ENCODE results near the gene PAPPA2. TPM values are rescaled to one million over a fixed set of nuclear protein-coding genes. Genes with fewer than 3 reads are reported as not detected.

Gene PAPPA2
- total and polyA plus RNA-seq, 12 donors, result 0.03 to 0.87 (median 0.10) TPM; not detected in 1

DNA sequence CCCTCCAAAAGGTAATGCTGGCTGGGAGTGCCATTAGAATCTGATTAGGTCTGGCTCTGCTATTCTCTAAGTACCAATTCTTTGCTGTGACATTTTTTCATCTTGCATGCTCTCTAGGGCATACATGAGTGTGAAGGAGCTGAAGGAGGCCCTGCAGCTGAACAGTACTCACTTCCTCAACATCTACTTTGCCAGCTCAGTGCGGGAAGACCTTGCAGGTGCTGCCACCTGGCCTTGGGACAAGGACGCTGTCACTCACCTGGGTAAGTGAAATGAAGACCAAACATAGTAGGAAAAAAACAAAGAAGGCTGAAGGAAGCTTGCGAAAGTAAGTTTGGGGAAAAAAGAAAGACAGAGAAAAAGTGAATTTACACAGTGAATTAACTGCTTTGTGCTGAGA, 207.9 kb downstream of the PAPPA2 start:
- Histone ChIP-seq H3K9me3 (replicated peaks in 1 of 3) (no peaks in the 10 kb centered on the region), H3K27me3 (no peaks in the 10 kb centered on the region), H3K27ac (no peak overlapping the region), H3K4me3 (no peak overlapping the region), H3K4me1 (replicated peaks in 1 of 2) (no peaks in the 10 kb centered on the region), H3K36me3 (replicated peaks in 1 of 2) (no peaks in the 10 kb centered on the region)
- no peak for TF ChIP-seq POLR2A (IDR thresholded peaks at IDR 0.05)
- TF ChIP-seq, protein P1, sequence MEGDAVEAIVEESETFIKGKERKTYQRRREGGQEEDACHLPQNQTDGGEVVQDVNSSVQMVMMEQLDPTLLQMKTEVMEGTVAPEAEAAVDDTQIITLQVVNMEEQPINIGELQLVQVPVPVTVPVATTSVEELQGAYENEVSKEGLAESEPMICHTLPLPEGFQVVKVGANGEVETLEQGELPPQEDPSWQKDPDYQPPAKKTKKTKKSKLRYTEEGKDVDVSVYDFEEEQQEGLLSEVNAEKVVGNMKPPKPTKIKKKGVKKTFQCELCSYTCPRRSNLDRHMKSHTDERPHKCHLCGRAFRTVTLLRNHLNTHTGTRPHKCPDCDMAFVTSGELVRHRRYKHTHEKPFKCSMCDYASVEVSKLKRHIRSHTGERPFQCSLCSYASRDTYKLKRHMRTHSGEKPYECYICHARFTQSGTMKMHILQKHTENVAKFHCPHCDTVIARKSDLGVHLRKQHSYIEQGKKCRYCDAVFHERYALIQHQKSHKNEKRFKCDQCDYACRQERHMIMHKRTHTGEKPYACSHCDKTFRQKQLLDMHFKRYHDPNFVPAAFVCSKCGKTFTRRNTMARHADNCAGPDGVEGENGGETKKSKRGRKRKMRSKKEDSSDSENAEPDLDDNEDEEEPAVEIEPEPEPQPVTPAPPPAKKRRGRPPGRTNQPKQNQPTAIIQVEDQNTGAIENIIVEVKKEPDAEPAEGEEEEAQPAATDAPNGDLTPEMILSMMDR (IDR thresholded peaks at IDR 0.05), result no peak
- no peak for DNase-seq
- intact Hi-C loops (cut with DNase I), result no loop called here
- 62 to 76% (median 68%) methylated on average over 3 of the region's 3 CpGs for WGBS, 4 donors

DNA sequence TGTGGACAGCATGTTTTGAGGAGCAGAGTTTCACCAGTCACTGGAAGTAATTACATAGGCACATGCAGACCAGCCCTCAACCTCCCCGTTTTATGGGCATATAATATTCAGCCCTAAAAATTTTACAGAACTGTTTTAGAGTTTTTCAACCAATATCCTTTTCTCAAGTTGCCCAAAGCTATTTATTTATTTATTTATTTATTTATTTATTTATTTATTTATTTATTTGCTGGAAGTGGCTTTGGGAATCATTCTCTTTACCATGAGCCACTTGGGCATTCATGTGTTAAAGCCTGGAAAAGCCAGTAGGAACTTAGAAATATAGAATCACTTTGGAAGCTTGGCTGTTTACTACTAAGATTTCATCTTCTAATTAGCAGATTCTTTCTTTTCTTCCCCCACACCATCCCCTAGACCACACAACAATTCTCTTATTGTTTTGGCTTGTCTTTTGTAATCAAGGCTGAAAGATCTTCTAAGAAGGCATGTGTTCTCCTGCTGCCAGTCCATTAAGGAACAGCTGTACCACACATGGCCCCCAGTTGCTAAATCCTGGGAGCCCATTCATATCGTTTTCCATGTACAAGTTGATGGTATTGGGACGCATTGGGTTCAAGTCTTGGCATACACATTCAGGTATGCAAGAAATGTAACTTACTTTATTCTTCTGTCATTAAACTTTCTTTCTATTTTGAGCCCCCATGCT, 220.0 kb downstream of the PAPPA2 start:
- no peak overlapping the region for H3K27ac ChIP-seq
- no peaks in the 10 kb centered on the region for H3K4me1 ChIP-seq (replicated peaks in 1 of 2)
- no peak for TF ChIP-seq POLR2A (IDR thresholded peaks at IDR 0.05)
- TF ChIP-seq, protein P1 (IDR thresholded peaks at IDR 0.05), result no peak
- no peaks in the 10 kb centered on the region for H3K36me3 ChIP-seq (replicated peaks in 1 of 2)
- DNase-seq, result no peak
- intact Hi-C loops (cut with DNase I), result no loop called here
- H3K27me3 ChIP-seq, result no peaks in the 10 kb centered on the region
- H3K9me3 ChIP-seq (replicated peaks in 1 of 3), result no peaks in the 10 kb centered on the region
- H3K4me3 ChIP-seq, result no peak overlapping the region
- WGBS, 4 donors, result 72 to 85% (median 80%) methylated on average over 3 of the region's 3 CpGs

- H3K36me3 ChIP-seq (replicated peaks in 1 of 2), result no peaks in the 10 kb centered on the region
- no peak overlapping the region for H3K4me3 ChIP-seq
- no peaks in the 10 kb centered on the region for H3K27me3 ChIP-seq
- intact Hi-C loops (cut with DNase I), result loop anchor here (5.0 to 10.0 kb wide), 3 partner anchors 129 to 153 kb away; no protein-coding TSS in a partner anchor
- TF ChIP-seq POLR2A (IDR thresholded peaks at IDR 0.05), result no peak
- TF ChIP-seq, protein P1 (IDR thresholded peaks at IDR 0.05), result peak; percentile 45 to 66 (median 64)
- DNase-seq, result peak; percentile 21 to 72 (median 35)
- H3K27ac ChIP-seq, result no peak overlapping the region
- 50 to 59% (median 53%) methylated on average over 8 of the region's 8 CpGs for WGBS, 4 donors
- no peaks in the 10 kb centered on the region for H3K4me1 ChIP-seq (replicated peaks in 1 of 2)
- no peaks in the 10 kb centered on the region for H3K9me3 ChIP-seq (replicated peaks in 1 of 3)
Measured at GRCh38 chr1:176691251-176692228, 228.6 kb downstream of the PAPPA2 start.

DNA sequence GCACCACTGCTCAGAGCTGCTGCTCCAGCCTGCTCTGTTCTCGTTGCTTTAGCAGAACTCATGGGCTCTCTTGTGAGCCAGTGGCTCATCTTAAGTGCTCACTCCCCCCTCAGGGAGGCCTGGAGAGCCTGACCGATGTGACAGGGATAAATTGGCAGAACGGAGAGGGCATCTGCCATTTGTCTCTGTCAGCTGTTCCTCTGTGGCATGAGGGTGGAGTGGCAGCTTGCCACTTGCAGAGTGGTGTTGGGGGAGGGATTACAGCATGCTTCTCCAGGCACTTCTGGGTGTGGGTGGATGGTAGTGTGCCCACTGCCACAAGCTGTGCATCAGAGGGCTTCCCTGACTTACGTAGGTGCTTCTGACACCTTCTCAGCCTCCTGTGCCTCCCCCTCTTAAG, 229.5 kb downstream of the PAPPA2 start:
- Histone ChIP-seq H3K4me1 (replicated peaks in 1 of 2) (no peaks in the 10 kb centered on the region), H3K4me3 (no peak overlapping the region), H3K27ac (no peak overlapping the region), H3K36me3 (replicated peaks in 1 of 2) (no peaks in the 10 kb centered on the region), H3K9me3 (replicated peaks in 1 of 3) (no peaks in the 10 kb centered on the region), H3K27me3 (no peaks in the 10 kb centered on the region)
- no peak for DNase-seq
- TF ChIP-seq POLR2A (IDR thresholded peaks at IDR 0.05), result no peak
- TF ChIP-seq, protein P1 (IDR thresholded peaks at IDR 0.05), result no peak
- 49 to 66% (median 56%) methylated on average over 4 of the region's 4 CpGs for WGBS, 4 donors
- intact Hi-C loops (cut with DNase I), result loop anchor here (5.0 to 10.0 kb wide), 3 partner anchors 130 to 152 kb away; no protein-coding TSS in a partner anchor
